ENCODE results near the gene RNF43.
A peak's percentile ranks its signal among the peaks of the same experiment; 100 is the strongest.

GRCh38 chr17:58447039-58447975, 30.0 kb upstream of the RNF43 start:
- TF ChIP-seq POLR2A (IDR thresholded peaks at IDR 0.05) (no peak), CTCF (IDR thresholded peaks at IDR 0.05) (peak; percentile 33 to 52), POLR2AphosphoS5 (IDR thresholded peaks at IDR 0.05) (no peak), EP300 (IDR thresholded peaks at IDR 0.05) (no peak)
